Spinal cord (tissue), 10 donors: ENCODE data around the gene ZFP3. TPM values are rescaled to one million over a fixed set of nuclear protein-coding genes. Genes with fewer than 3 reads are reported as not detected.
"Not testable (repeated sequence)": the region's sequence is repeated elsewhere in the genome, so short reads cannot be mapped to it uniquely, and the experiment has no call there.

Experiments used
- DNase-seq, 6 donors: peaks; one replicate each; pipeline versions ENCODE4 v3.0.0 to v3.0.0-alpha.2; 2013 to 2015; ENCODE audit warnings: low spot score in 6 of 6, low read depth in 4 of 6
- H3K27ac ChIP-seq: one replicate; pipeline ENCODE4 v1.5.1; 2013; ENCODE audit warnings: low read depth, low read length, control low read depth
- H3K27me3 ChIP-seq: one replicate; pipeline ENCODE4 v1.6.1; 2013; ENCODE audit warnings: low read length; ENCODE audit not compliant: control insufficient read depth, insufficient read depth
- H3K36me3 ChIP-seq: one replicate; pipeline ENCODE4 v1.6.1; 2013; ENCODE audit warnings: low read length; ENCODE audit not compliant: control insufficient read depth, insufficient read depth
- H3K4me1 ChIP-seq: one replicate; pipeline ENCODE4 v1.6.1; 2013; ENCODE audit warnings: low read length; ENCODE audit not compliant: control insufficient read depth, insufficient read depth
- H3K4me3 ChIP-seq: one replicate; pipeline ENCODE4 v1.5.1; 2013; ENCODE audit warnings: low read depth, low read length, control low read depth
- H3K9me3 ChIP-seq: one replicate; pipeline ENCODE4 v1.6.1; 2013; ENCODE audit warnings: low read length; ENCODE audit not compliant: control insufficient read depth, insufficient read depth
- WGBS: methylation state at CpG from one replicate; pipeline ENCODE4 v1.1.5; 2013; ENCODE audit warnings: missing lambda C conversion rate; ENCODE audit not compliant: insufficient coverage; 5-methylcytosine and 5-hydroxymethylcytosine counted together
- polyA plus RNA-seq, 2 donors: library from polyadenylated mRNA; unstranded; fragments of 120-200 nt; gene quantifications; one replicate each; pipeline ENCODE4 v1.2.1, GENCODE V29; 2013; ENCODE audit not compliant: insufficient read length in 2 of 2
- total RNA-seq, 2 donors: library from RNA; depleted of rRNA in 1 of 2; stranded (reverse); fragments of 120-200 nt in 1 of 2; fragments of >200 nt in 1 of 2; gene quantifications; one replicate each; pipeline versions ENCODE4 v1.2.3 to v1.2.4, GENCODE V29; 2013 to 2014
- donor health status: healthy.

The ZFP3 gene
- total and polyA plus RNA-seq, 4 donors: 8.9 to 16.1 (median 11.4) TPM

GRCh38 chr17:5068236-5068635 is 10.0 kb upstream of the ZFP3 start:
- no peaks in the 10 kb centered on the region for H3K27me3 ChIP-seq
- H3K36me3 ChIP-seq: no peaks in the 10 kb centered on the region
- H3K9me3 ChIP-seq: no peaks in the 10 kb centered on the region
- DNase-seq: no peak
- no peaks in the 10 kb centered on the region for H3K4me1 ChIP-seq
- no peak overlapping the region for H3K4me3 ChIP-seq
- WGBS: 97% methylated on average over 3 of the region's 3 CpGs
- no peak overlapping the region for H3K27ac ChIP-seq

DNA sequence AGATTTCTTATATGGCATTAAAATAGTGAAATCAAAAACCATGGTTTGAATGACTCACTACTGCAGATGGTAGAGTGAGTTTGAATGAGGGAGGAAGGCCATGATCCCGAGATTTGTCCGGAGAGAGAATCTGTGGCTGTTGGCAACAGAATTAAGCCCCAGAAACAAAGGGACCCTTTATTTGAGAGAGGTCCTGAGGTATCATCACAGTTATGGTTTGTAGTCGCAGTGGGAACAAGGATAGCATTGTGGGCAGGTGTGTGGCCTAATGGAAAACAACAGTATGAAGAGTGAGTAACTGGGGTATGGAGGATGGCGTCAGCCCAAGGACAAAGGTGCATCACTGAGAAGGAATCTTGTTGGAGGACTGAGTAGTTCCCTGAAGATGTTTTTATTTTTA is 8.5 kb upstream of the ZFP3 start:
- WGBS: 79% methylated on average over 4 of the region's 4 CpGs
- H3K4me3 ChIP-seq: no peak overlapping the region

DNA sequence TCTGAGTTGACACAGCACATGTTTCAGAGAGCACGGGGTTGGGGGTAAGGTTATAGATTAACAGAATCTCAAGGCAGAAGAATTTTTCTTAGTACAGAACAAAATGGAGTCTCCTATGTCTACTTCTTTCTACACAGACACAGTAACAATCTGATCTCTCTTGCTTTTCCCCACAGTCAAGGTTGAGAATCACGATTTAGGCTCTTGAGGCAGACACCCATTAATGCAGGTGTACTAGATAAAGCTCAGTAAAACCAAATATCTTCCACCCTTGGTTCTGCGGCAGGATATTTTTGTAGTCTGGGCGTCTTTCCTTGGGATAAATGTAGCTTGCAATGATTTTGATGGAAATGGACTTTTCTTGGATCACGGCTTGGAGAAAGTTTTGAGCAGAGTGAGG is 2.8 kb upstream of the ZFP3 start:
- H3K36me3 ChIP-seq, DNase-seq, H3K4me3 ChIP-seq, H3K27me3 ChIP-seq, H3K9me3 ChIP-seq, H3K27ac ChIP-seq: not testable (repeated sequence)
- 86% methylated on average over 3 of the region's 5 CpGs for WGBS
- peaks cover 19% of the 10 kb centered on the region for H3K4me1 ChIP-seq

More for the DNA sequence above, 8.5 kb upstream of the ZFP3 start:
- Histone ChIP-seq H3K36me3 (no peaks in the 10 kb centered on the region), H3K27ac (no peak overlapping the region), H3K27me3 (no peaks in the 10 kb centered on the region), H3K4me1 (no peaks in the 10 kb centered on the region), H3K9me3 (no peaks in the 10 kb centered on the region)
- DNase-seq: no peak

- H3K27ac ChIP-seq, DNase-seq, H3K4me3 ChIP-seq, H3K27me3 ChIP-seq, H3K36me3 ChIP-seq, H3K9me3 ChIP-seq: not testable (repeated sequence)
- peaks cover 19% of the 10 kb centered on the region for H3K4me1 ChIP-seq
- 96% methylated on average over 14 of the region's 24 CpGs for WGBS
Measured at GRCh38 chr17:5077275-5077674, 992 bp upstream of the ZFP3 start.

GRCh38 chr17:5077781-5078105 is 524 bp upstream of the ZFP3 start:
- peak overlapping the region; percentile 81 for H3K4me3 ChIP-seq
- H3K27ac ChIP-seq: peak overlapping the region; percentile 85
- no peak for DNase-seq
- peaks cover 19% of the 10 kb centered on the region for H3K4me1 ChIP-seq
- 17% methylated on average over 14 of the region's 14 CpGs for WGBS
- H3K9me3 ChIP-seq: no peaks in the 10 kb centered on the region
- H3K27me3 ChIP-seq: no peaks in the 10 kb centered on the region
- peaks cover 7% of the 10 kb centered on the region for H3K36me3 ChIP-seq

GRCh38 chr17:5080591-5080990 is 2.3 kb downstream of the ZFP3 start:
- Histone ChIP-seq H3K36me3 (peaks cover 13% of the 10 kb centered on the region), H3K4me3 (no peak overlapping the region), H3K4me1 (peaks cover 19% of the 10 kb centered on the region), H3K9me3 (no peaks in the 10 kb centered on the region), H3K27ac (no peak overlapping the region), H3K27me3 (no peaks in the 10 kb centered on the region)
- WGBS: 94% methylated on average over 2 of the region's 3 CpGs
- no peak for DNase-seq

DNA sequence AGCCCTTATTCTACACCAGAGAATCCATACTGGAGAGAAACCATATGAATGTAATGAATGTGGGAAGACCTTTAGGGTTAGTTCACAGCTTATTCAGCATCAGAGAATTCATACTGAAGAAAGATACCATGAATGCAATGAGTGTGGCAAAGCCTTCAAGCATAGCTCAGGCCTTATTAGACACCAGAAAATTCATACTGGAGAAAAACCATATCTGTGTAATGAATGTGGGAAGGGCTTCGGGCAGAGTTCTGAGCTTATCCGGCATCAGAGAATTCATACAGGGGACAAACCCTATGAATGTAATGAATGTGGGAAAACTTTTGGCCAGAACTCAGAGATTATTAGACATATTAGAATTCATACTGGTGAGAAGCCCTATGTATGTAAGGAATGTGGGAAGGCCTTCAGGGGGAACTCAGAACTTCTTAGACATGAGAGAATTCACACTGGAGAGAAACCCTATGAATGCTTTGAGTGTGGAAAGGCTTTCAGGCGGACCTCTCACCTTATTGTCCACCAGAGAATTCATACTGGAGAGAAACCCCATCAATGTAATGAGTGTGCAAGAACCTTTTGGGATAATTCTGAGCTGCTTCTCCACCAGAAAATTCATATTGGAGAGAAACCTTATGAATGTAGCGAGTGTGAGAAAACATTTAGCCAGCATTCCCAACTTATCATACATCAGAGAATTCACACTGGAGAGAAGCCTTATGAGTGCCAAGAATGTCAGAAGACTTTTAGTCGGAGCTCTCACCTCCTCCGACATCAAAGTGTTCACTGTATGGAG is 14.1 kb downstream of the ZFP3 start:
- H3K36me3 ChIP-seq: peaks cover 30% of the 10 kb centered on the region
- H3K4me3 ChIP-seq: no peak overlapping the region
- H3K4me1 ChIP-seq: peaks cover 7% of the 10 kb centered on the region
- H3K9me3 ChIP-seq: peaks cover 45% of the 10 kb centered on the region
- H3K27me3 ChIP-seq: no peaks in the 10 kb centered on the region
- 100% methylated on average over 2 of the region's 6 CpGs for WGBS
- no peak overlapping the region for H3K27ac ChIP-seq
- no peak for DNase-seq

- Histone ChIP-seq H3K4me3 (peak overlapping the region; percentile 63), H3K4me1 (peaks cover 7% of the 10 kb centered on the region), H3K36me3 (peaks cover 3% of the 10 kb centered on the region), H3K9me3 (peaks cover 17% of the 10 kb centered on the region), H3K27me3 (no peaks in the 10 kb centered on the region), H3K27ac (peak overlapping the region; percentile 45)
- WGBS: 3% methylated on average over 5 of the region's 7 CpGs
- DNase-seq: no peak
Measured at GRCh38 chr17:5096731-5097100, 18.4 kb downstream of the ZFP3 start.

DNA sequence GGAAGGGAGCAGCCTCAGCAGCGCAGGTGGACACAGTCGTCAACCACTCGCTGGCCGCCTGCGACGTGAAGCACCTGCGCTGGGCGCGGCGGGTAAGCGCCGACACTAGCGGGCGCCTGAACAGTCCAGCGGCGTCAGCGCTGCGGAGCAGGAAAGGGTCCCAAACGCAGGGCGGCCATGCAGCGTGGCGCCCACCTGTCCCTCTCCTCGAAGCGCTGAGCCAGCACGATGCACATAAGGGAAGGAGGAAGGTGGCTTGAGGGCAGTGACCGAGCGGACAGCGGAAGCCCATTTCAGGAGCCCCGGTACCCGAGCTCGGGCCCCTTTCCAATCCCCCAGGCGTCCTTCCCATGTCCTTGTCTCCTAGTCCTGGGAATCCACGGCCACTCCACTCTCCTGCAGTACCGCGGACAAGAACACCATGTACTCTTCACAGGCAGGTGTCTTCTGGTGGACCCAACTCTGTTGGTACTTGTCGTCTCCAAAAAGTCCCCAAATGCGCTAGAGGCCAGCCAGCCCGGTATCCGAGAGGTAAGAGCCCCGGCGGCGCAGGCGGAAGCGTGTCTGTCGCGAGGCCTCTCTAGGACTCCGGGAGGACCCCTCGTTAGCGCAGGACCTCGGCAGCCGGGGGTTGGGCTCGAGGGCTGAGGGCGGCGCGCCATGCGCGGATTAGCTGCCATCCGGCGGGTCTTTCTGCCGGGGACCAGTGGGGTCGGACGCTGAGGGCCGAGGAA is 19.0 kb downstream of the ZFP3 start:
- DNase-seq: peak in 5 of 6 donors; percentile 57 to 95 (median 76)
- Histone ChIP-seq H3K4me1 (peaks cover 7% of the 10 kb centered on the region), H3K27ac (peak overlapping the region; percentile 45), H3K9me3 (peaks cover 13% of the 10 kb centered on the region), H3K36me3 (peaks cover 3% of the 10 kb centered on the region), H3K27me3 (no peaks in the 10 kb centered on the region), H3K4me3 (peak overlapping the region; percentile 63)
- WGBS: under 1% methylated on average over 62 of the region's 63 CpGs

DNA sequence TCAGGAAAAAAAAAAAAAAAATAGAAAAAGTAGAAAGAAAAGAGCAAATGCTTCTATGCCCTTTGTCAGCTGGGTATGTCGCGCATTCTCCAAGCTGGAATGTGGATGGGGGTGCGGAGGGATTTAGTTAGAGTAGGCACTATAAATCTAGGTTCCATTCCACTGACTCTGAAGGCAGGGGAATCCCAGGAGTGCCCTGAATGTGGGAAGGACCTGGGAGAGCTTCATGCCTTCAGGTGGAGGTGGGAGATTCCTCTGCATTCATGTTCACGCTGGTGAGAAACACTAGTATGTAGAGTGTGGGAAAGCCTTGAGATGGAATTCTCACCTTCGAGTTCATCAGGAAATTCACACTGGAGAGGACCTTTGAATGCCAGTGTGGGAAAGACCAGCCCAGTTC is 21.0 kb downstream of the ZFP3 start:
- H3K27me3 ChIP-seq: no peaks in the 10 kb centered on the region
- H3K4me3 ChIP-seq: no peak overlapping the region
- WGBS: 93% methylated on average over 5 of the region's 5 CpGs
- peaks cover 5% of the 10 kb centered on the region for H3K36me3 ChIP-seq
- DNase-seq: no peak
- no peak overlapping the region for H3K27ac ChIP-seq
- H3K9me3 ChIP-seq: peaks cover 3% of the 10 kb centered on the region
- peaks cover 7% of the 10 kb centered on the region for H3K4me1 ChIP-seq
